HG02798 (cell line): ENCODE results near the gene FAM131A.

Experiments
- ATAC-seq: cut with Tn5 transposase; IDR thresholded peaks from one replicate; pipeline ENCODE4 v1.9.1; 2021; ENCODE audit warnings: mild to moderate bottlenecking; ENCODE audit not compliant: unreplicated experiment, poor library complexity

FAM131A gene

GRCh38 chr3:184387174-184387714, 49.8 kb downstream of the FAM131A start:
- ATAC-seq = no peak

GRCh38 chr3:184388164-184388935, 51.0 kb downstream of the FAM131A start:
- no peak for ATAC-seq

- ATAC-seq = no peak
Measured at GRCh38 chr3:184388936-184389230, 51.5 kb downstream of the FAM131A start.

GRCh38 chr3:184389384-184389783, 52.0 kb downstream of the FAM131A start:
- no peak for ATAC-seq

DNA sequence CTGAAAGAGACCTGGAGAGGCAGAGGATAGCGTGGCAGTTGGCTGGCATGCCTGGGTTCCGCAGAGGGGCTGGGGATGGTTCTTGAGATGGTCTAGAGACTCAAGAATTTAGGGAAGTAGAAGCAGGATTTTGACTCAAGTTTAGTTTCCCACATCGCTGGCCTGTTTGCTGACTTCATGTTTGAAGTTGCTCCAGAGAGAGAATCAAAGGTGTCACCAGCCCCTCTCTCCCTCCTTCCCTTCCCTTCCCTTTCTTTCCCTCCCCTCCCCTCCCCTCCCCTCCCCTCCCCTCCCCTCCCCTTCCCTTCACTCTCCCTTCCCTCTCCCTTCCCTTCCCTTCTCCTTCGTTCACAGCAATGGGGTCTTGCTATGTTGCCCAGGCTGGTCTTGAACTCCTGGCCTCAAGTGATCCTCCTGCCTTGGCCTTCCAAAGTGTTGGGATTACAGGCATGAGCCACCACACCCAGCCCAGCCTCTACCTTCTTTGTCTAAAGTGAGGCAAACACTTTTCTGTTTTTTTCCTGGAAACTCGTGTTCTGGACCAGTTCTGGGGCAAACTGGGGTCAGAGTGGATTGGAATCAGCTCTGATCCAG, 52.6 kb downstream of the FAM131A start:
- no peak for ATAC-seq

- ATAC-seq = no peak
Measured at GRCh38 chr3:184391266-184391665, 53.9 kb downstream of the FAM131A start.

- no peak for ATAC-seq
Measured at GRCh38 chr3:184395320-184395660, 57.9 kb downstream of the FAM131A start.
